HepG2 (cell line): ENCODE data around the gene VWCE. TPM values are rescaled to one million over a fixed set of nuclear protein-coding genes. Genes with fewer than 3 reads are reported as not detected.

Experiments used
- ATAC-seq: fragments of 200-7000 bp; cut with Tn5 transposase; 3 replicates; pipeline ENCODE4 v1.9.1; 2020; ENCODE audit warnings: mild to moderate bottlenecking, moderate library complexity
- BruUV-seq: library from RNA; stranded (reverse); fragments of 400-500 nt; replicated peaks from 2 replicates; lab custom pipeline; 2021; lab: Mats Ljungman, UMichigan
- CTCF ChIA-PET: fragments of 300-600 bp; formaldehyde crosslinking; extraction: SDS; loops from one replicate; lab custom pipeline; 2021; ENCODE audit warnings: low total read pairs, inconsistent platforms, low intra/inter-chr PET ratio; lab: Yijun Ruan, JAX
- POLR2A ChIA-PET: fragments of 350-600 bp; sonication (Branson Sonifier 250); formaldehyde crosslinking; loops from one replicate; lab custom pipeline; 2020; ENCODE audit warnings: antibody characterized with exemption, inconsistent platforms; lab: Yijun Ruan, JAX
- DNase-seq: peaks from one replicate; pipeline ENCODE4 v3.0.0-alpha.2; 2015; ENCODE audit warnings: low spot score
- FAIRE-seq: peaks from 3 replicates; lab custom pipeline; 2011; peaks lifted over from hg19 to GRCh38; lab: Jason Lieb, UNC
- H2AFZ ChIP-seq: one replicate; pipeline ENCODE4 v1.6.1; 2011; ENCODE audit warnings: low read length, inconsistent platforms
- H3K27ac ChIP-seq: fragments of 300-600 bp; 3 replicates; pipeline ENCODE4 v1.8.0; 2011; ENCODE audit warnings: mixed run types, mild to moderate bottlenecking, mixed read lengths, low read length, inconsistent platforms; ENCODE audit not compliant: insufficient read depth; ENCODE audit errors: extremely low read length
- H3K27me3 ChIP-seq, 2 experiments: fragments of 200-600 bp in 1 of 2; 2 replicates in 1 of 2; 3 replicates in 1 of 2; pipeline versions ENCODE4 v1.6.0 to v1.8.0; 2011; ENCODE audit warnings: low read length in 2 of 2, mild to moderate bottlenecking in 2 of 2, moderate library complexity in 2 of 2, inconsistent platforms in 1 of 2; ENCODE audit not compliant: insufficient read depth in 2 of 2, control insufficient read depth in 1 of 2
- H3K36me3 ChIP-seq, 2 experiments: fragments of 200-600 bp in 1 of 2; replicated peaks in 1 of 2; 2 replicates in 1 of 2; 3 replicates in 1 of 2; pipeline versions ENCODE4 v1.5.1 to v1.8.0; 2011; ENCODE audit warnings: low read length in 2 of 2, inconsistent platforms in 1 of 2; ENCODE audit not compliant: insufficient read depth in 2 of 2, control insufficient read depth in 1 of 2
- H3K4me1 ChIP-seq: 2 replicates; pipeline ENCODE4 v1.5.1; 2012; ENCODE audit warnings: low read length, inconsistent platforms; ENCODE audit not compliant: insufficient read depth
- H3K4me2 ChIP-seq: 2 replicates; pipeline ENCODE4 v1.6.0; 2011; ENCODE audit warnings: low read depth, low read length, inconsistent platforms
- H3K4me3 ChIP-seq, 3 experiments: fragments of 200-600 bp in 1 of 3; sonication (generic), shearing (Covaris generic) in 1 of 3; replicated peaks in 1 of 3; 2 replicates each; pipeline ENCODE4 v1.5.1; 2011 to 2016; ENCODE audit warnings: low read length in 3 of 3, inconsistent platforms in 2 of 3, low read depth in 2 of 3, mild to moderate bottlenecking in 2 of 3, control low read depth in 1 of 3, mixed read lengths in 1 of 3; ENCODE audit not compliant: insufficient read depth in 1 of 3
- H3K79me2 ChIP-seq: one replicate; pipeline ENCODE4 v1.6.1; 2011; ENCODE audit warnings: low read length, inconsistent platforms; ENCODE audit not compliant: insufficient read depth
- H3K9ac ChIP-seq: 2 replicates; pipeline ENCODE4 v1.6.0; 2011; ENCODE audit warnings: mild to moderate bottlenecking, low read depth, low read length, inconsistent platforms; ENCODE audit not compliant: insufficient read depth
- H3K9me3 ChIP-seq: 2 replicates; pipeline ENCODE4 v1.5.1; 2012; ENCODE audit warnings: mild to moderate bottlenecking, low read length
- H4K20me1 ChIP-seq: 2 replicates; pipeline ENCODE4 v1.6.0; 2011; ENCODE audit warnings: inconsistent platforms, mild to moderate bottlenecking, low read length, moderate library complexity; ENCODE audit not compliant: insufficient read depth
- EEA1 ChIP-seq: sonication (generic); formaldehyde crosslinking; IDR thresholded peaks from 2 replicates; pipeline ENCODE4 v1.5.1; 2020; ENCODE audit warnings: mild to moderate bottlenecking, missing genetic modification reagents, borderline replicate concordance
- GZF1 ChIP-seq: sonication (generic); formaldehyde crosslinking; IDR thresholded peaks from 2 replicates; pipeline ENCODE4 v1.5.1; 2020; ENCODE audit warnings: mild to moderate bottlenecking, missing genetic modification reagents
- HHEX ChIP-seq: IDR thresholded peaks from 2 replicates; pipeline ENCODE4 v1.6.1; 2016; ENCODE audit warnings: control low read depth
- HOXA9 ChIP-seq: sonication (generic); formaldehyde crosslinking; IDR thresholded peaks from 2 replicates; pipeline ENCODE4 v1.8.1; 2022; ENCODE audit warnings: missing genetic modification reagents, mild to moderate bottlenecking, moderate library complexity, borderline replicate concordance
- MTA1 ChIP-seq: sonication (generic); formaldehyde crosslinking; IDR thresholded peaks from 2 replicates; pipeline ENCODE4 v1.4.0; 2020; ENCODE audit warnings: missing genetic modification reagents, mild to moderate bottlenecking, borderline replicate concordance
- NFIB ChIP-seq: sonication (generic); formaldehyde crosslinking; IDR thresholded peaks from 2 replicates; pipeline ENCODE4 v1.9.0; 2021; ENCODE audit warnings: missing genetic modification reagents, mild to moderate bottlenecking, borderline replicate concordance
- NONO ChIP-seq, 2 experiments: fragments of 450-650 bp in 1 of 2; sonication (generic) in 1 of 2; formaldehyde crosslinking in 1 of 2; IDR thresholded peaks in 1 of 2; conservative IDR thresholded peaks in 1 of 2; 2 replicates each; pipeline versions ENCODE4 v1.6.1 to v1.8.0; 2017 to 2022; ENCODE audit warnings: mild to moderate bottlenecking in 1 of 2, missing genetic modification reagents in 1 of 2, moderate library complexity in 1 of 2
- SMARCE1 ChIP-seq: fragments of 450-650 bp; IDR thresholded peaks from 2 replicates; pipeline ENCODE4 v1.6.1; 2017; ENCODE audit warnings: borderline replicate concordance
- ZC3H13 ChIP-seq: sonication (generic); formaldehyde crosslinking; IDR thresholded peaks from 2 replicates; pipeline ENCODE4 v1.8.1; 2023; ENCODE audit warnings: mild to moderate bottlenecking, missing genetic modification reagents, moderate library complexity
- ZNF124 ChIP-seq: sonication (generic); formaldehyde crosslinking; IDR thresholded peaks from 2 replicates; pipeline ENCODE4 v1.4.0; 2020; ENCODE audit warnings: missing genetic modification reagents
- ZNF326 ChIP-seq: sonication (generic); formaldehyde crosslinking; IDR thresholded peaks from 2 replicates; pipeline ENCODE4 v1.4.0; 2020; ENCODE audit warnings: missing genetic modification reagents, borderline replicate concordance
- ZNF652 ChIP-seq: IDR thresholded peaks from 2 replicates; pipeline ENCODE4 v1.6.1; 2016; ENCODE audit warnings: low read depth, borderline replicate concordance
- WGBS: methylation state at CpG from one replicate; pipeline ENCODE4 v1.1.6; 2017; ENCODE audit warnings: low lambda C conversion rate; 5-methylcytosine and 5-hydroxymethylcytosine counted together
- in situ Hi-C: cut with HindIII; loops from 2 replicates; pipeline ENCODE4 v1.10.0; 2017; ENCODE audit warnings: low pct_unique_long_range_greater_than_20kb; ENCODE audit not compliant: extremely low pct_ligation_motif_present
- intact Hi-C: fragments of 100-400 bp; cut with micrococcal nuclease; formaldehyde crosslinking; loops from one replicate; pipeline ENCODE4 v1.10.0; 2022; ENCODE audit not compliant: unreplicated experiment
- polyA plus RNA-seq, 8 experiments: library from polyadenylated mRNA; depleted of rRNA in 3 of 8; stranded (reverse) in 7 of 8; unstranded in 1 of 8; fragments of >200 nt; fragmentation: Illumina TruSeq in 4 of 8; extraction: Trizol in 4 of 8; gene quantifications; 2 replicates each; pipeline versions ENCODE4 v1.2.1 to v1.2.3, GENCODE V29; 2011 to 2016; ENCODE audit warnings: low read depth in 4 of 8, missing spikeins in 1 of 8, mixed read lengths in 1 of 8; ENCODE audit not compliant: insufficient read depth in 1 of 8
- total RNA-seq, 5 experiments: library from RNA; depleted of rRNA; stranded (reverse); fragments of >200 nt; fragmentation: Illumina TruSeq; extraction: Trizol; gene quantifications; 2 replicates each; pipeline ENCODE4 v1.2.3, GENCODE V29; 2016; ENCODE audit warnings: low read depth in 1 of 5
- TF ChIP-seq, protein P1 (sequence below): sonication (generic); formaldehyde crosslinking; IDR thresholded peaks from 2 replicates; pipeline ENCODE4 v1.8.1; 2023; ENCODE audit warnings: mild to moderate bottlenecking, inconsistent platforms, moderate library complexity, missing genetic modification reagents, borderline replicate concordance
- TF ChIP-seq, protein P2 (sequence below): sonication (generic); formaldehyde crosslinking; IDR thresholded peaks from 2 replicates; pipeline ENCODE4 v1.5.1; 2020; ENCODE audit warnings: mild to moderate bottlenecking, missing genetic modification reagents, borderline replicate concordance
- TF ChIP-seq, protein P3 (sequence below): sonication (generic); formaldehyde crosslinking; IDR thresholded peaks from 2 replicates; pipeline ENCODE4 v1.8.0; 2022; ENCODE audit warnings: missing genetic modification reagents, mild to moderate bottlenecking, moderate library complexity, borderline replicate concordance
- TF ChIP-seq, protein P4 (sequence below): sonication (generic); formaldehyde crosslinking; conservative IDR thresholded peaks from 2 replicates; pipeline ENCODE4 v1.8.0; 2022; ENCODE audit warnings: low read depth, missing genetic modification reagents

Gene VWCE
- total and polyA plus RNA-seq, 2 of the 13 experiments (the other 11 are each of a cell fraction or from before 2014, with no cell fraction given), result 27.6 to 58.3 TPM

DNA sequence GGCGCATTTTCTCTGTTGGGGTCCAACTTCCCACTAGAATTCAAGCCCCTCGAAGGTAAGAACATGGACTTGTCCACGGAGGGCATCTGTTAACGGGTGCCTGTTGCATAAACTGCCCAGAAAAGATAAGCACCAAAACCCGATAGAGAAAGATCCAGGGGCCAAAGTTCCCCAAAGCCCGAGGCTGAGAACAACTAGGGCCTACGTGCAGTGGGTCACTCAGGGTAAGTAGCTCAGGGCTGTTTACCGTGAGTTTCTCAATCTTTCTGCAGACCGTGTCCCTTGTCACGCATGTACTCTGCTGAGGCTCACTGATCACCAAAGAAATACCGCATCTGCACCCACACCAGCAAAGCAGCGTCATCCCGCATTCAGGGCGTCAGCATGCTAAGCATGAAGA, 29.8 kb downstream of the VWCE start (continued):
- TF ChIP-seq, protein P1, sequence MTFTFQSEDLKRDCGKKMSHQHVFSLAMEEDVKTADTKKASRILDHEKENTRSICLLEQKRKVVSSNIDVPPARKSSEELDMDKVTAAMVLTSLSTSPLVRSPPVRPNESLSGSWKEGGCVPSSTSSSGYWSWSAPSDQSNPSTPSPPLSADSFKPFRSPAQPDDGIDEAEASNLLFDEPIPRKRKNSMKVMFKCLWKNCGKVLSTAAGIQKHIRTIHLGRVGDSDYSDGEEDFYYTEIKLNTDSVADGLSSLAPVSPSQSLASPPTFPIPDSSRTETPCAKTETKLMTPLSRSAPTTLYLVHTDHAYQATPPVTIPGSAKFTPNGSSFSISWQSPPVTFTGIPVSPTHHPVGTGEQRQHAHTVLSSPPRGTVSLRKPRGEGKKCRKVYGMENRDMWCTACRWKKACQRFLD, result no peak
- TF ChIP-seq ZNF326 (CRISPR knock-in tag) (no peak), SMARCE1 (no peak)

DNA sequence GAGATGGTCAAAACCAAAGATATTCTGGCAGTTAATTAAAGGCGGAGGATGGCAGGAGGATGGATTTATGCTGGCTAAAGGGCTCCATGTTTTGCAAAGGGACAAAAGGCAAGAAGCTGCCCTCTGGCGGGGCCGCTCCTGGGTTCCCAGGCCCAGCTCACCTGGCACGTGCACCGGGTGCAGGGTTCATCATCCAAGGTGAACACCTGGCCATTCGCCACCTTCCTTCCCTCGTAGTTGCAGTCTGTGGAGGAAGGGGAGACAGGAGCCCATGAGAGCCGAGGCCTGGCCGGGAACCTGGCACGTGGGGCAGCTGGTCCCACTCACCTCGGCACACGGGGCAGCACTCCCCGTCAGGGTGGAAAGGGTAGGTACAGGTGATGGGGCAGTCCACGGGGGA, 30.3 kb downstream of the VWCE start:
- no TSS peak for BruUV-seq
- H3K4me2 ChIP-seq, result peak overlapping the region; percentile 36
- H3K9me3 ChIP-seq, result no peaks in the 10 kb centered on the region
- H3K36me3 ChIP-seq, result peaks cover 2 to 43% of the 10 kb centered on the region in 2 experiments
- H2AFZ ChIP-seq, result no peak overlapping the region
- intact Hi-C loops (no loop called here), in situ Hi-C loops (no loop called here)
- no peaks in the 10 kb centered on the region for H3K27me3 ChIP-seq
- ChIA-PET CTCF (no interaction called here), POLR2A (interaction anchor here (1.4 kb wide), 1 partner anchor 34 kb away, joined by 3 read pairs; no protein-coding TSS in a partner anchor)
- H4K20me1 ChIP-seq, result no peaks in the 10 kb centered on the region
- FAIRE-seq, result no peak
- 0 out of 2 replicates have a peak overlapping the region, but pooled peaks have one; percentile 5 for H3K9ac ChIP-seq
- ATAC-seq, result no peak; the same call in 2 of the 3 replicates
- DNase-seq, result no peak
- peak overlapping the region; percentile 77 for H3K27ac ChIP-seq
- WGBS, result 89% methylated on average over 14 of the region's 14 CpGs
- peaks cover 68% of the 10 kb centered on the region for H3K4me1 ChIP-seq
- H3K4me3 ChIP-seq, result no peak overlapping the region
- H3K79me2 ChIP-seq, result no peaks in the 10 kb centered on the region
- TF ChIP-seq NONO (IDR thresholded peaks at IDR 0.05) (no peak), NONO (CRISPR knock-in tag; conservative IDR thresholded peaks at IDR 0.05) (0 out of 2 replicates have a peak, but pooled peaks have one; percentile 17), NFIB (CRISPR knock-in tag) (no peak), EEA1 (0 out of 2 replicates have a peak, but pooled peaks have one; percentile 30), HHEX (CRISPR knock-in tag) (no peak), MTA1 (CRISPR knock-in tag) (0 out of 2 replicates have a peak, but pooled peaks have one; percentile 10), ZNF652 (no peak), ZC3H13 (CRISPR knock-in tag) (peak; percentile 59; the same call in 1 of the 2 replicates), GZF1 (CRISPR knock-in tag) (no peak), HOXA9 (CRISPR knock-in tag) (0 out of 2 replicates have a peak, but pooled peaks have one; percentile 46), ZNF124 (no peak)
- TF ChIP-seq, protein P2, sequence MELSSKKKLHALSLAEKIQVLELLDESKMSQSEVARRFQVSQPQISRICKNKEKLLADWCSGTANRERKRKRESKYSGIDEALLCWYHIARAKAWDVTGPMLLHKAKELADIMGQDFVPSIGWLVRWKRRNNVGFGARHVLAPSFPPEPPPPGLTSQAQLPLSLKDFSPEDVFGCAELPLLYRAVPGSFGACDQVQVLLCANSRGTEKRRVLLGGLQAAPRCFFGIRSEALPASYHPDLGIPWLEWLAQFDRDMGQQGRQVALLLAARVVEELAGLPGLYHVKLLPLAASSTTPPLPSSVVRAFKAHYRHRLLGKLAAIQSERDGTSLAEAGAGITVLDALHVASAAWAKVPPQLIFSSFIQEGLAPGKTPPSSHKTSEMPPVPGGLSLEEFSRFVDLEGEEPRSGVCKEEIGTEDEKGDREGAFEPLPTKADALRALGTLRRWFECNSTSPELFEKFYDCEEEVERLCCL, result no peak
- TF ChIP-seq, protein P3, sequence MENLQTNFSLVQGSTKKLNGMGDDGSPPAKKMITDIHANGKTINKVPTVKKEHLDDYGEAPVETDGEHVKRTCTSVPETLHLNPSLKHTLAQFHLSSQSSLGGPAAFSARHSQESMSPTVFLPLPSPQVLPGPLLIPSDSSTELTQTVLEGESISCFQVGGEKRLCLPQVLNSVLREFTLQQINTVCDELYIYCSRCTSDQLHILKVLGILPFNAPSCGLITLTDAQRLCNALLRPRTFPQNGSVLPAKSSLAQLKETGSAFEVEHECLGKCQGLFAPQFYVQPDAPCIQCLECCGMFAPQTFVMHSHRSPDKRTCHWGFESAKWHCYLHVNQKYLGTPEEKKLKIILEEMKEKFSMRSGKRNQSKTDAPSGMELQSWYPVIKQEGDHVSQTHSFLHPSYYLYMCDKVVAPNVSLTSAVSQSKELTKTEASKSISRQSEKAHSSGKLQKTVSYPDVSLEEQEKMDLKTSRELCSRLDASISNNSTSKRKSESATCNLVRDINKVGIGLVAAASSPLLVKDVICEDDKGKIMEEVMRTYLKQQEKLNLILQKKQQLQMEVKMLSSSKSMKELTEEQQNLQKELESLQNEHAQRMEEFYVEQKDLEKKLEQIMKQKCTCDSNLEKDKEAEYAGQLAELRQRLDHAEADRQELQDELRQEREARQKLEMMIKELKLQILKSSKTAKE (CRISPR knock-in tag), result 0 out of 2 replicates have a peak, but pooled peaks have one; percentile 15
- TF ChIP-seq, protein P4, sequence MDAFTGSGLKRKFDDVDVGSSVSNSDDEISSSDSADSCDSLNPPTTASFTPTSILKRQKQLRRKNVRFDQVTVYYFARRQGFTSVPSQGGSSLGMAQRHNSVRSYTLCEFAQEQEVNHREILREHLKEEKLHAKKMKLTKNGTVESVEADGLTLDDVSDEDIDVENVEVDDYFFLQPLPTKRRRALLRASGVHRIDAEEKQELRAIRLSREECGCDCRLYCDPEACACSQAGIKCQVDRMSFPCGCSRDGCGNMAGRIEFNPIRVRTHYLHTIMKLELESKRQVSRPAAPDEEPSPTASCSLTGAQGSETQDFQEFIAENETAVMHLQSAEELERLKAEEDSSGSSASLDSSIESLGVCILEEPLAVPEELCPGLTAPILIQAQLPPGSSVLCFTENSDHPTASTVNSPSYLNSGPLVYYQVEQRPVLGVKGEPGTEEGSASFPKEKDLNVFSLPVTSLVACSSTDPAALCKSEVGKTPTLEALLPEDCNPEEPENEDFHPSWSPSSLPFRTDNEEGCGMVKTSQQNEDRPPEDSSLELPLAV, result 0 out of 2 replicates have a peak, but pooled peaks have one; percentile 43
